Osteoblast (primary cell): ENCODE measurements around the gene ADGRG6. TPM values are rescaled to one million over a fixed set of nuclear protein-coding genes. Genes with fewer than 3 reads are reported as not detected.
"Not testable (repeated sequence)": the region's sequence is repeated elsewhere in the genome, so short reads cannot be mapped to it uniquely, and the experiment has no call there.

Source experiments
- DNase-seq: peaks from one replicate; pipeline ENCODE4 v3.0.0; 2011; ENCODE audit warnings: low spot score, mixed read lengths; ENCODE audit not compliant: insufficient read length; ENCODE audit errors: missing footprints
- H2AFZ ChIP-seq: 2 replicates; pipeline ENCODE4 v1.6.0; 2011; ENCODE audit warnings: mild to moderate bottlenecking, low read length
- H3K27ac ChIP-seq: 2 replicates; pipeline ENCODE4 v1.5.1; 2011; ENCODE audit warnings: mild to moderate bottlenecking, low read depth, low read length, moderate library complexity
- H3K27me3 ChIP-seq: 2 replicates; pipeline ENCODE4 v1.6.0; 2012; ENCODE audit warnings: mild to moderate bottlenecking, control low read depth, inconsistent platforms, low read length, moderate library complexity; ENCODE audit not compliant: insufficient read depth
- H3K36me3 ChIP-seq: 2 replicates; pipeline ENCODE4 v1.5.1; 2011; ENCODE audit warnings: mild to moderate bottlenecking, low read length, control low read depth, moderate library complexity; ENCODE audit not compliant: insufficient read depth
- H3K4me1 ChIP-seq: 2 replicates; pipeline ENCODE4 v1.5.1; 2011; ENCODE audit warnings: mild to moderate bottlenecking, low read length, control low read depth, moderate library complexity; ENCODE audit not compliant: insufficient read depth
- H3K4me2 ChIP-seq: 2 replicates; pipeline ENCODE4 v1.6.0; 2011; ENCODE audit warnings: mild to moderate bottlenecking, low read length; ENCODE audit not compliant: insufficient read depth
- H3K4me3 ChIP-seq: fragments of 200-600 bp; sonication (generic); 3 replicates; pipeline ENCODE4 v1.5.1; 2012; ENCODE audit warnings: mild to moderate bottlenecking, low read length, inconsistent platforms; ENCODE audit not compliant: insufficient read depth
- H3K79me2 ChIP-seq: 2 replicates; pipeline ENCODE4 v1.6.0; 2012; ENCODE audit warnings: mild to moderate bottlenecking, low read length, control low read depth, inconsistent platforms; ENCODE audit not compliant: insufficient read depth
- H3K9me3 ChIP-seq: 2 replicates; pipeline ENCODE4 v1.5.1; 2011; ENCODE audit warnings: low read depth, low read length, control low read depth
- H4K20me1 ChIP-seq: 2 replicates; pipeline ENCODE4 v1.6.0; 2012; ENCODE audit warnings: mild to moderate bottlenecking, low read length, control low read depth; ENCODE audit not compliant: insufficient read depth
- CTCF ChIP-seq: IDR thresholded peaks from 2 replicates; pipeline ENCODE4 v1.5.1; 2011; ENCODE audit warnings: mild to moderate bottlenecking, low read depth, low read length, moderate library complexity; ENCODE audit errors: extremely low read depth
- total RNA-seq: library from RNA; depleted of rRNA; stranded (reverse); fragments of >200 nt; gene quantifications from 2 replicates; pipeline ENCODE4 v1.2.3, GENCODE V29; 2012

The ADGRG6 gene
- total RNA-seq, 1 donor: 0.36 TPM

- no peak for TF ChIP-seq CTCF
- H3K4me3 ChIP-seq: no peak overlapping the region
- no peaks in the 10 kb centered on the region for H3K79me2 ChIP-seq
- H2AFZ ChIP-seq: no peak overlapping the region
- H4K20me1 ChIP-seq: no peaks in the 10 kb centered on the region
- DNase-seq: no peak
- H3K27ac ChIP-seq: no peak overlapping the region
- no peaks in the 10 kb centered on the region for H3K9me3 ChIP-seq
- peaks cover 21% of the 10 kb centered on the region for H3K4me1 ChIP-seq
- no peaks in the 10 kb centered on the region for H3K27me3 ChIP-seq
- no peak overlapping the region for H3K4me2 ChIP-seq
- no peaks in the 10 kb centered on the region for H3K36me3 ChIP-seq
These were observed 117.3 kb downstream of the ADGRG6 start for GRCh38 chr6:142419071-142419470.

- no peak overlapping the region for H3K4me2 ChIP-seq
- no peak for TF ChIP-seq CTCF
- H3K27me3 ChIP-seq: no peaks in the 10 kb centered on the region
- H2AFZ ChIP-seq: no peak overlapping the region
- no peaks in the 10 kb centered on the region for H3K36me3 ChIP-seq
- no peak overlapping the region for H3K4me3 ChIP-seq
- no peaks in the 10 kb centered on the region for H4K20me1 ChIP-seq
- H3K9me3 ChIP-seq: no peaks in the 10 kb centered on the region
- no peak overlapping the region for H3K27ac ChIP-seq
- no peak for DNase-seq
- H3K4me1 ChIP-seq: peaks cover 17% of the 10 kb centered on the region
- no peaks in the 10 kb centered on the region for H3K79me2 ChIP-seq
These were observed 119.0 kb downstream of the ADGRG6 start for GRCh38 chr6:142420802-142421201.

- Histone ChIP-seq H3K4me3 (no peak overlapping the region), H3K9me3 (no peaks in the 10 kb centered on the region), H2AFZ (no peak overlapping the region), H3K79me2 (no peaks in the 10 kb centered on the region), H3K4me1 (peaks cover 13% of the 10 kb centered on the region), H3K36me3 (no peaks in the 10 kb centered on the region), H3K27me3 (no peaks in the 10 kb centered on the region), H3K27ac (no peak overlapping the region), H3K4me2 (no peak overlapping the region), H4K20me1 (no peaks in the 10 kb centered on the region)
- no peak for TF ChIP-seq CTCF
- no peak for DNase-seq
These were observed 119.7 kb downstream of the ADGRG6 start for GRCh38 chr6:142421285-142422117.

GRCh38 chr6:142426444-142427132 is 124.8 kb downstream of the ADGRG6 start:
- H2AFZ ChIP-seq, H3K9me3 ChIP-seq, H3K4me2 ChIP-seq, H3K27ac ChIP-seq, DNase-seq, H3K4me3 ChIP-seq, H3K36me3 ChIP-seq, H4K20me1 ChIP-seq, H3K79me2 ChIP-seq, H3K27me3 ChIP-seq, H3K4me1 ChIP-seq: not testable (repeated sequence)

- H3K4me1 ChIP-seq, H3K4me3 ChIP-seq, H3K9me3 ChIP-seq, H3K79me2 ChIP-seq, H3K4me2 ChIP-seq, H2AFZ ChIP-seq, H3K27ac ChIP-seq, H4K20me1 ChIP-seq, H3K27me3 ChIP-seq, DNase-seq, H3K36me3 ChIP-seq: not testable (repeated sequence)
These were observed 126.7 kb downstream of the ADGRG6 start for GRCh38 chr6:142428468-142428867.
